ENCODE data around the gene RGL1. TPM values are rescaled to one million over a fixed set of nuclear protein-coding genes. Genes with fewer than 3 reads are reported as not detected.

RGL1 gene
- 9.5 and 17.0 TPM in 2 replicates for total RNA-seq (ENCODE audit: low replicate concordance)
- long read RNA-seq, partial matches to known transcripts, result 5 of 5 reads
- long read RNA-seq, other reads (novel, unspliced or antisense), result 0 of 5 reads

DNA sequence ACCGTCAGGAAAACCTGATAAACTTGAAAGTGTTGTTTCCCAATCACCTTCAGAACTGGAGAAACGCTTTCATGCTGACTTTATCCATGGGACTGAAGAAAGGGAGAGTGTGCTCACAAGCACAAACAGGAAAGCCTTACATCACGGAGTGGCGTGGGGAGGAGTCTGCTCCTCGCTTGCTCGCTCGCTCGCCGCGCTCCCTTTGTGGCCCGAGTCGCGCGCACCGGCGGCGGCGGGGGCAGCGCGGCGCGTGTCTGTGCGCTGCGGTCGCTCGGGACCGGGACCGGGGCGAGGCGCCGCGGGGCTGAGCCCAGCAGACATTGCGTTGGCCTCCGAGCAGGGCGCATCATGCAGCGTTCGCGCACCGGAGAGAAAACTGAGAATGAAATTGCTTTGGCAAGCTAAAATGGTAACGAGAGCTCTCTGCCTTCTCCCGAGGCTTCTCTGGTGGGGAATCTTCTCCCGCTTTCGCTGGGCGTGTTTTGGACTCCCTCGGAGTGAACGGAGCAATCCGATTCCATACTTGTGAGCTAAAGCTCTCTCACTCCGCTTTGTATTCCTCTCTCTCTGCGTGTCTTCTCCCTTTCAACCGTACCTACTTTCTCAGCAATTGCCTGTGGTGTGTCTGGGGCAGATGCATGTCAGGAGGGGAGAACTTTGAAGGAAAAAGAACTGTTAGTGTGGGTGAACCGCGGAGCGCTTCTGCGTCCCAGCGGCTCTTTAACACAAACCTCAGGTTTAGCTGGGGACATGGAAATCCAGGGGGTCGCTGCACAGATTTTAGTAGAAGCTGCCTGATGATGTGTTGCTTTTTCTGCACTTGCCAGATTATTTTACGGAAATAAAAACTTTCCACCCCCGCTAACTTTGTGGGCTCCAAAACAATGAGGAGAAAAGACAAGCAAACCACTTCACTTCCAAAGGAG is at the start of gene RGL1:
RGL1 (plus strand) TSS at position 205 of the 926 bp plus-strand sequence; CDS start at position 383, 178 bp downstream.
- DNase-seq (ENCODE audit: extremely low spot score, unreplicated experiment), result peak; percentile 78
- peaks cover 18% of the 10 kb centered on the region for H3K36me3 Mint-ChIP-seq
- TF ChIP-seq, protein P1, sequence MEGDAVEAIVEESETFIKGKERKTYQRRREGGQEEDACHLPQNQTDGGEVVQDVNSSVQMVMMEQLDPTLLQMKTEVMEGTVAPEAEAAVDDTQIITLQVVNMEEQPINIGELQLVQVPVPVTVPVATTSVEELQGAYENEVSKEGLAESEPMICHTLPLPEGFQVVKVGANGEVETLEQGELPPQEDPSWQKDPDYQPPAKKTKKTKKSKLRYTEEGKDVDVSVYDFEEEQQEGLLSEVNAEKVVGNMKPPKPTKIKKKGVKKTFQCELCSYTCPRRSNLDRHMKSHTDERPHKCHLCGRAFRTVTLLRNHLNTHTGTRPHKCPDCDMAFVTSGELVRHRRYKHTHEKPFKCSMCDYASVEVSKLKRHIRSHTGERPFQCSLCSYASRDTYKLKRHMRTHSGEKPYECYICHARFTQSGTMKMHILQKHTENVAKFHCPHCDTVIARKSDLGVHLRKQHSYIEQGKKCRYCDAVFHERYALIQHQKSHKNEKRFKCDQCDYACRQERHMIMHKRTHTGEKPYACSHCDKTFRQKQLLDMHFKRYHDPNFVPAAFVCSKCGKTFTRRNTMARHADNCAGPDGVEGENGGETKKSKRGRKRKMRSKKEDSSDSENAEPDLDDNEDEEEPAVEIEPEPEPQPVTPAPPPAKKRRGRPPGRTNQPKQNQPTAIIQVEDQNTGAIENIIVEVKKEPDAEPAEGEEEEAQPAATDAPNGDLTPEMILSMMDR (conservative IDR thresholded peaks at IDR 0.05), result no peak
- peak within 1 kb of the TSS; percentile 92 for H3K27ac Mint-ChIP-seq
- peaks cover 44% of the 10 kb centered on the region for H3K4me1 Mint-ChIP-seq (ENCODE audit: unreplicated experiment)
- H3K4me3 Mint-ChIP-seq, result peak within 1 kb of the TSS; percentile 95
- H3K9me3 Mint-ChIP-seq, result peaks cover 14% of the 10 kb centered on the region
- no peaks in the 10 kb centered on the region for H3K27me3 Mint-ChIP-seq

DNA sequence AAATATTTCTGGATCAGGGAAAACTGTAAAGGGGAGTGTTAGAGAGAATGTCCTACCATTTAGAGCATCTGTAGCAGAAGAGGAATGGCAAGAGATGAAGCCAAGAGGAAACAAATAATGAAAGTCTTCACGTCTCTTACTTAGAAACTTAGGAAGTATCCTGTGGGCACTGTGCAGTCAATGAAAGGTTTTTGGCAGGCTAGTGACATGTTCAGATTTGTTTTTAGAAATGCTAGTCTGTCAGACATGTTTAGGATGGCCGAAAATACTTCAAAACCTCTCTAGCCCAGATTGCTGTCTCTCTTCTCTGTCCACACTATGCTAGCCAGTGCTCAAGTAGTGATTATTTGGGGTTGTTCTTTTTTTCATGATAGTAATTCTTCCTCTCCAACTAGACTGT is 48.6 kb upstream of the RGL1 start:
- no peak overlapping the region for H3K27ac Mint-ChIP-seq
- H3K27me3 Mint-ChIP-seq, result no peaks in the 10 kb centered on the region
- TF ChIP-seq, protein P1 (conservative IDR thresholded peaks at IDR 0.05), result no peak
- no peak for DNase-seq (ENCODE audit: extremely low spot score, unreplicated experiment)
- H3K4me3 Mint-ChIP-seq, result no peak overlapping the region
- H3K9me3 Mint-ChIP-seq, result peaks cover 14% of the 10 kb centered on the region
- no peaks in the 10 kb centered on the region for H3K36me3 Mint-ChIP-seq
- H3K4me1 Mint-ChIP-seq (ENCODE audit: unreplicated experiment), result peaks cover 4% of the 10 kb centered on the region

DNA sequence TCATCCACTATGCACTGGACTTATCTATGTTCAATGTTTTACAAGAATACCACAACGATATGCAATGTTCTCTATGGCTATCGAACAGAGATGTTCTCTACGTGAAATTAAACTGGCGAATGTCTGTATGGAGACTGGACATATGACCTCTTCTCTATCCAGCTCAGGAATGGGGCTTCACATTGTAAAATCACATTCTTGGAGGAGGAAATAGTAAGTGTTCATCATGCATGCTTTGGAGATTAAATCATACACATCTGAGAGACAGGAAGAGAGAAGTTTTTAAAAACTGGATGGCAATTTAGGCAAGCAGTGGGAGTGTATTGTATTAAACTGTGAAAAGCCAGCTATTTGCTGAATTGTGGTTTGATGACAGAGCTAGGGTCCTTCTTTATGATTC is 47.9 kb upstream of the RGL1 start:
- Mint-ChIP-seq H3K27me3 (no peaks in the 10 kb centered on the region), H3K4me3 (no peak overlapping the region), H3K4me1 (ENCODE audit: unreplicated experiment) (peaks cover 4% of the 10 kb centered on the region), H3K36me3 (no peaks in the 10 kb centered on the region), H3K9me3 (peaks cover 18% of the 10 kb centered on the region), H3K27ac (no peak overlapping the region)
- DNase-seq (ENCODE audit: extremely low spot score, unreplicated experiment), result no peak
- TF ChIP-seq, protein P1 (conservative IDR thresholded peaks at IDR 0.05), result no peak

DNA sequence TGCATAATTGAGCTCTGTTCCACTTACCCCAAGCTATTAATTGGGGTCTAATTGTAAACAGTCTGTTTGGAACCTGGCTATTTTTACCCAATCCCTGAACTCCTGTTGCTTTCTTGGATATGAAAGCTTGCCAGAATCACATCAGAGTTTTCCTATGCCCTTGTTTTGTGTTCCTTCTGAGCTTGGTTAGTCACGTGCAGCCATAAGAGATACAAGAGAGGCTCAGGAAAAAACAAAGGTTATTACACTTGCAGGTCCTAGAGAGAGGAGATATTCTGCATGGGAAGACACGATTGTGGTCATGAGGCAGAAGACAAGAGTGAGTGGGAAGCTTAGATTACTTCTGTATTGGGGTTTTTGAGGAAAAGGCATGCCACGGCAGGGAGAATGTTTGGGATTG is 46.0 kb upstream of the RGL1 start:
- H3K27ac Mint-ChIP-seq, result no peak overlapping the region
- no peak overlapping the region for H3K4me3 Mint-ChIP-seq
- no peaks in the 10 kb centered on the region for H3K36me3 Mint-ChIP-seq
- H3K27me3 Mint-ChIP-seq, result no peaks in the 10 kb centered on the region
- DNase-seq (ENCODE audit: extremely low spot score, unreplicated experiment), result no peak
- TF ChIP-seq, protein P1 (conservative IDR thresholded peaks at IDR 0.05), result no peak
- H3K4me1 Mint-ChIP-seq (ENCODE audit: unreplicated experiment), result peaks cover 4% of the 10 kb centered on the region
- H3K9me3 Mint-ChIP-seq, result peaks cover 6% of the 10 kb centered on the region

DNA sequence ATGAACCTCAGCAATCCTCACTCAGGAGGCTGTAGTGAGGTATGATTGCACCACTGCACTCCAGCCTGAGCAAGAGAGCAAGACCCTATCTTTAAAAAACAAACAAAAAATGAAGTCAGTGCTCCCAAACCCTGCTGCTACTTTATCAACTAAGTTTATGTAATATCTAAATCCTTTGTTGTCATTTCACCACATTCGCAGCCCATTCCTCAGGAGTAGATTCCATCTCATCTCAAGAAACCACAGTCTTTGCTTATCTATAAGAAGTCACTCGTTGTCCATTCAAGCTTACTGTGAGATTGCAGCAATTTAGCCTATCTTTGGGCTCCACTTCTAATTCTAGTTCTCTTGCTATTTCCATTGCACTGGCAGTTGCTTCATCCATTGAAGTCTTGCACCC is 44.3 kb upstream of the RGL1 start:
- Mint-ChIP-seq H3K27ac (no peak overlapping the region), H3K4me1 (ENCODE audit: unreplicated experiment) (peaks cover 4% of the 10 kb centered on the region), H3K36me3 (no peaks in the 10 kb centered on the region), H3K9me3 (peaks cover 15% of the 10 kb centered on the region), H3K27me3 (no peaks in the 10 kb centered on the region), H3K4me3 (no peak overlapping the region)
- no peak for DNase-seq (ENCODE audit: extremely low spot score, unreplicated experiment)
- TF ChIP-seq, protein P1 (conservative IDR thresholded peaks at IDR 0.05), result no peak
